Measurements from ENCODE around the gene TIMM8B.

Gene TIMM8B

GRCh38 chr11:112042161-112042960, 44.2 kb downstream of the TIMM8B start:
- TF ChIP-seq CTCF (IDR thresholded peaks at IDR 0.05): no peak

GRCh38 chr11:112037527-112037926, 49.0 kb downstream of the TIMM8B start:
- no peak for TF ChIP-seq CTCF (IDR thresholded peaks at IDR 0.05)
